ENCODE results near the gene APBB3.

APBB3 gene

DNA sequence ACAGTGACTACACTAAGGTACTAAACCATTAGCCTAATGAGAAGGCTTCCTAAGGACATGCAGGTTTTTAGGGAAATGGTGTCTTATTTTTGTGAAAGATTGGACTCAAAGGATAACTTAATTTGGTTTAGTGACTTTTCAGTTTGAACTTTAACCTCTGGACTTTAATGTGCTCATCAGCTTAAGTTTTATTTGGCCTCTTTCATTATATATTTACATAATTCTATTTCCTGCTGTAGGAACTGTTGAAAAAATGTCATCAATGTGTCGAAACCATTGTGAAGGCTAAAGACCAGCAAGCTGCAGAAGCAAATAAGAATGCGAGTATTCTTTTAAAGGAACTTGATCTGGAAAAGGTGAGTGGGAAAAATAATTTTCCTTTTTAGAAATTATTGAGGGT, 51.3 kb downstream of the APBB3 start:
- no peak for DNase-seq (ENCODE audit: low spot score)
- TF ChIP-seq, protein P1, sequence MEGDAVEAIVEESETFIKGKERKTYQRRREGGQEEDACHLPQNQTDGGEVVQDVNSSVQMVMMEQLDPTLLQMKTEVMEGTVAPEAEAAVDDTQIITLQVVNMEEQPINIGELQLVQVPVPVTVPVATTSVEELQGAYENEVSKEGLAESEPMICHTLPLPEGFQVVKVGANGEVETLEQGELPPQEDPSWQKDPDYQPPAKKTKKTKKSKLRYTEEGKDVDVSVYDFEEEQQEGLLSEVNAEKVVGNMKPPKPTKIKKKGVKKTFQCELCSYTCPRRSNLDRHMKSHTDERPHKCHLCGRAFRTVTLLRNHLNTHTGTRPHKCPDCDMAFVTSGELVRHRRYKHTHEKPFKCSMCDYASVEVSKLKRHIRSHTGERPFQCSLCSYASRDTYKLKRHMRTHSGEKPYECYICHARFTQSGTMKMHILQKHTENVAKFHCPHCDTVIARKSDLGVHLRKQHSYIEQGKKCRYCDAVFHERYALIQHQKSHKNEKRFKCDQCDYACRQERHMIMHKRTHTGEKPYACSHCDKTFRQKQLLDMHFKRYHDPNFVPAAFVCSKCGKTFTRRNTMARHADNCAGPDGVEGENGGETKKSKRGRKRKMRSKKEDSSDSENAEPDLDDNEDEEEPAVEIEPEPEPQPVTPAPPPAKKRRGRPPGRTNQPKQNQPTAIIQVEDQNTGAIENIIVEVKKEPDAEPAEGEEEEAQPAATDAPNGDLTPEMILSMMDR (IDR thresholded peaks at IDR 0.05; ENCODE audit: borderline replicate concordance, control extremely low read depth, extremely low read depth, insufficient read depth, missing control alignments): no peak
- in situ Hi-C loops (cut with MboI; ENCODE audit: low sequenced_read_pairs, unreplicated experiment): no loop called here

DNA sequence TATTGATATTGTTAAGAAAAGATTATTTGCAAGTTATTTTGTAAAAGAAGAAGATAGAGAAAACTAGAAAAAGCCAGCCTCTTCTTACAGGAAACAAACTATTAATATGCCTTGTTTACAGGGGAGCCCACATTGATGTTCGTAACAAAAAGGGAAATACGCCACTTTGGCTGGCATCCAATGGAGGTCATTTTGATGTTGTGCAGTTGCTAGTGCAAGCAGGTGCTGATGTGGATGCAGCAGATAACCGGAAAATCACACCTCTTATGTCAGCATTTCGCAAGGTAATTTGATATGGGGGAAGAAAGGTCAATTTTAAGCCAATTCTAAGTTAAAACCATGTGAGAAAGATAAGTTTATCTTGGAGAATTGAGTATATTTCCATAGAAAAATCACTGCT, 54.5 kb downstream of the APBB3 start:
- in situ Hi-C loops (cut with MboI; ENCODE audit: low sequenced_read_pairs, unreplicated experiment): no loop called here
- no peak for DNase-seq (ENCODE audit: low spot score)

More for the DNA sequence above, 54.5 kb downstream of the APBB3 start:
- TF ChIP-seq, protein P1 (IDR thresholded peaks at IDR 0.05; ENCODE audit: borderline replicate concordance, control extremely low read depth, extremely low read depth, insufficient read depth, missing control alignments): no peak
